Liver (tissue), 9 donors: Measurements from ENCODE around the gene SLC29A3. TPM values are rescaled to one million over a fixed set of nuclear protein-coding genes. Genes with fewer than 3 reads are reported as not detected.
"Not testable (repeated sequence)": the region's sequence is repeated elsewhere in the genome, so short reads cannot be mapped to it uniquely, and the experiment has no call there.

ENCODE experiments used
- DNase-seq: peaks from one replicate; pipeline ENCODE4 v3.0.0-alpha.2; 2017; ENCODE audit warnings: low spot score
- H3K27ac ChIP-seq, 2 donors: one replicate each; pipeline ENCODE4 v1.7.0; 2013; ENCODE audit warnings: inconsistent platforms in 2 of 2, low read length in 2 of 2, control low read depth in 1 of 2, low read depth in 1 of 2, mild to moderate bottlenecking in 1 of 2
- H3K27me3 ChIP-seq, 4 donors: one replicate each; pipeline versions ENCODE4 v1.6.1 to v1.7.0; 2013; ENCODE audit warnings: low read length in 3 of 4, inconsistent platforms in 1 of 4, mild to moderate bottlenecking in 1 of 4, moderate library complexity in 1 of 4; ENCODE audit not compliant: control insufficient read depth in 4 of 4, insufficient read depth in 4 of 4
- H3K36me3 ChIP-seq, 4 donors: one replicate each; pipeline versions ENCODE4 v1.6.1 to v1.7.0; 2013; ENCODE audit warnings: low read length in 3 of 4, mild to moderate bottlenecking in 3 of 4, low read depth in 1 of 4, moderate library complexity in 1 of 4; ENCODE audit not compliant: control insufficient read depth in 4 of 4, insufficient read depth in 3 of 4
- H3K4me1 ChIP-seq, 4 donors: one replicate each; pipeline versions ENCODE4 v1.6.1 to v1.7.0; 2013; ENCODE audit warnings: low read length in 3 of 4, mild to moderate bottlenecking in 3 of 4, moderate library complexity in 1 of 4; ENCODE audit not compliant: control insufficient read depth in 4 of 4, insufficient read depth in 4 of 4
- H3K4me3 ChIP-seq, 3 donors: one replicate each; pipeline versions ENCODE4 v1.6.1 to v1.7.0; 2013; ENCODE audit warnings: low read length in 3 of 3, control low read depth in 1 of 3, low read depth in 1 of 3, mild to moderate bottlenecking in 1 of 3
- H3K9ac ChIP-seq, 2 donors: one replicate each; pipeline ENCODE4 v1.7.0; 2013; ENCODE audit warnings: low read length in 2 of 2, mild to moderate bottlenecking in 2 of 2, moderate library complexity in 2 of 2, control low read depth in 1 of 2, low read depth in 1 of 2
- H3K9me3 ChIP-seq, 4 donors: one replicate each; pipeline versions ENCODE4 v1.6.1 to v1.7.0; 2013; ENCODE audit warnings: low read length in 3 of 4; ENCODE audit not compliant: control insufficient read depth in 4 of 4
- ATF3 ChIP-seq: IDR thresholded peaks from 2 replicates; pipeline ENCODE4 v1.6.1; 2016; ENCODE audit warnings: antibody characterized with exemption
- EGR1 ChIP-seq, 2 donors: IDR thresholded peaks; 2 replicates each; pipeline ENCODE4 v1.6.1; 2016 to 2018; ENCODE audit warnings: antibody characterized with exemption in 2 of 2, low read depth in 2 of 2
- FOXA1 ChIP-seq: IDR thresholded peaks from 2 replicates; pipeline ENCODE4 v1.6.1; 2016; ENCODE audit warnings: antibody characterized with exemption
- GABPA ChIP-seq, 2 donors: IDR thresholded peaks in 1 of 2; conservative IDR thresholded peaks in 1 of 2; 2 replicates each; pipeline ENCODE4 v1.6.1; 2016; ENCODE audit warnings: antibody characterized with exemption in 2 of 2, mild to moderate bottlenecking in 1 of 2, moderate library complexity in 1 of 2
- HNF4A ChIP-seq, 2 donors: conservative IDR thresholded peaks; 2 replicates each; pipeline ENCODE4 v1.6.1; 2016; ENCODE audit warnings: antibody characterized with exemption in 2 of 2, mild to moderate bottlenecking in 2 of 2
- HNF4G ChIP-seq: IDR thresholded peaks from 2 replicates; pipeline ENCODE4 v1.6.1; 2016; ENCODE audit warnings: antibody characterized with exemption
- JUND ChIP-seq, 2 donors: IDR thresholded peaks; 2 replicates each; pipeline ENCODE4 v1.6.1; 2016; ENCODE audit warnings: antibody characterized with exemption in 2 of 2
- NR2F2 ChIP-seq: IDR thresholded peaks from 2 replicates; pipeline ENCODE4 v1.6.1; 2016; ENCODE audit warnings: antibody characterized with exemption
- RAD21 ChIP-seq, 2 donors: IDR thresholded peaks; 2 replicates each; pipeline ENCODE4 v1.6.1; 2016; ENCODE audit warnings: antibody characterized with exemption in 2 of 2, mild to moderate bottlenecking in 2 of 2
- REST ChIP-seq: IDR thresholded peaks from 2 replicates; pipeline ENCODE4 v1.6.1; 2016; ENCODE audit warnings: antibody characterized with exemption, mild to moderate bottlenecking
- SP1 ChIP-seq: IDR thresholded peaks from 2 replicates; pipeline ENCODE4 v1.6.1; 2018; ENCODE audit warnings: antibody characterized with exemption, mild to moderate bottlenecking
- TAF1 ChIP-seq: conservative IDR thresholded peaks from 2 replicates; pipeline ENCODE4 v1.6.1; 2016; ENCODE audit warnings: antibody characterized with exemption, mild to moderate bottlenecking
- WGBS: extraction: QIAGEN DNeasy Blood & Tissue Kit; methylation state at CpG from one replicate; pipeline ENCODE4 v1.1.7; 2013; 5-methylcytosine and 5-hydroxymethylcytosine counted together
- polyA plus RNA-seq, 2 donors: library from polyadenylated mRNA; stranded (reverse) in 1 of 2; unstranded in 1 of 2; fragments of 200-250 nt in 1 of 2; fragments of >200 nt in 1 of 2; fragmentation: Nextera tagmentation in 1 of 2; extraction: Ambion mirVana in 1 of 2; gene quantifications; one replicate each; pipeline versions ENCODE4 v1.2.1 to v1.2.3, GENCODE V29; 2013 to 2015
- total RNA-seq, 2 donors: library from RNA; depleted of rRNA; stranded (reverse); fragments of >200 nt; gene quantifications; one replicate each; pipeline ENCODE4 v1.2.3, GENCODE V29; 2014
- TF ChIP-seq, protein P1 (sequence below): fragments of 150-350 bp; IDR thresholded peaks from 2 replicates; pipeline ENCODE4 v1.5.1; 2017; ENCODE audit warnings: improper control_type of control experiment, low read depth, low read length; ENCODE audit not compliant: missing input control
- TF ChIP-seq, protein P2 (sequence below): IDR thresholded peaks from 2 replicates; pipeline ENCODE4 v1.6.1; 2016; ENCODE audit warnings: antibody characterized with exemption
- TF ChIP-seq, protein P3 (sequence below): IDR thresholded peaks from 2 replicates; pipeline ENCODE4 v1.6.1; 2016; ENCODE audit warnings: antibody characterized with exemption
- donor health status: healthy.
- donor health status: healthy.
- donor health status: healthy.
- donor health status: healthy.
- donor health status: healthy.

Gene SLC29A3
- total and polyA plus RNA-seq, 4 donors: 3.1 to 11.9 (median 5.3) TPM

GRCh38 chr10:71358277-71358676 is 39.2 kb downstream of the SLC29A3 start (continued):
- TF ChIP-seq HNF4G: no peak

DNA sequence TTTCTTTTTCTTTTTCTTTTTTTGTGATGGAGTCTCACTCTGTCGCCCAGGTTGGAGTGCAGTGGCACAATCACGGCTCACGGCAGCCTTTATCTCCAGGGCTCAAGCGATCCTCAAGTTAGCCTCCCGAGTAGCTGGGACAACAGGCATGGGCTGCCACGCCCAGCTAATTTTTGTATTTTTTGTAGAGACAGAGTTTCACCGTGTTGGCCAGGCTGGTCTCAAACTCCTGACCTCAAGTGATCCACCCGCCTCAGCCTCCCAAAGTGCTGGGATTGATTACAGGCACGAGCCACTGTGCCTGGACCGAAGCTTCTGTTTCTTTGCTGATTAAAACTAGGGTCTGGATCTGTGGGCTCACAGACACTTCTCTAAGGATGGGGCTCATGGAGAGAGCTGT is 39.8 kb downstream of the SLC29A3 start:
- not testable (repeated sequence) for H3K4me1 ChIP-seq, H3K9ac ChIP-seq, H3K9me3 ChIP-seq, DNase-seq, H3K4me3 ChIP-seq, H3K27me3 ChIP-seq
- Histone ChIP-seq H3K36me3 (peaks cover 0 to 17% (median 5%) of the 10 kb centered on the region in 4 donors), H3K27ac (peak overlapping the region in 1 of 2 donors; percentile 19)
- WGBS: 88% methylated on average over 10 of the region's 10 CpGs

DNA sequence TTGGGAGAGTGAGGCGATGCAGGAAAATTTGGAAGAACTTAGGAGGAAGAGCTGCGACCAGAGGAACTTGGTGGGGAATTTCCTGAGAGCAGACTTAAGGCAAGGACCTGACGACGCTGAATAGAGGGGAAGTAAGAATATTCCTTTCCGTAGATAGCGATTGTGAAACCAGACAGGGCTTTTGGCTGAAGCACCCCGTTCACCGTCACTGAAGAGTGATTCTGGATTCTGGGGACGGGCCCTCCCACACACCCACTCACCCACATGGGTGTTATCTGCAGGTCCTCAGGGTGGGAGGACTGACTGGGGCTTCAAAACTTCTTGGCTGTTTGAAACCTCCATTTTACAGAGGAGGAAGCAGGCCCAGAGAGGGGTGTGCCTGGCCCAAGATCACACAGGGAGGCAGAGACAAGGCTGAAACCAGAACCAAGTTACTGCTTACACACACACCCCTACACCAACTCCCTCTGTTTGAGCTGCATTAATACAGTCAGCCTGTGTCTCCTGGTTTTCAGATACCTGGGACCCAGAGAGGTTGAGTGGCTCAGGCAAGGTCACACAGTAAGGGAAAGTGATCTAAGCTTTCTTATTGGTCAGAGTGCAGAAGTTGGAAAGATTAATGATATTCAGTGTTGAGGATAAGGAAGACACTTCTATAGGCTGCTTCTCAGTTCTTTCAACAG is 40.4 kb downstream of the SLC29A3 start:
- H3K4me3 ChIP-seq: no peak overlapping the region
- H3K27me3 ChIP-seq: no peaks in the 10 kb centered on the region
- peak overlapping the region in 1 of 2 donors; percentile 19 for H3K27ac ChIP-seq
- peaks cover 0 to 4% (median 0%) of the 10 kb centered on the region in 4 donors for H3K4me1 ChIP-seq
- H3K9ac ChIP-seq: no peak overlapping the region
- H3K36me3 ChIP-seq: peaks cover 0 to 17% (median 5%) of the 10 kb centered on the region in 4 donors
- no peak for DNase-seq
- H3K9me3 ChIP-seq: no peaks in the 10 kb centered on the region
- TF ChIP-seq NR2F2: no peak
- TF ChIP-seq RAD21 (IDR thresholded peaks at IDR 0.05): no peak
- TF ChIP-seq, protein P1, sequence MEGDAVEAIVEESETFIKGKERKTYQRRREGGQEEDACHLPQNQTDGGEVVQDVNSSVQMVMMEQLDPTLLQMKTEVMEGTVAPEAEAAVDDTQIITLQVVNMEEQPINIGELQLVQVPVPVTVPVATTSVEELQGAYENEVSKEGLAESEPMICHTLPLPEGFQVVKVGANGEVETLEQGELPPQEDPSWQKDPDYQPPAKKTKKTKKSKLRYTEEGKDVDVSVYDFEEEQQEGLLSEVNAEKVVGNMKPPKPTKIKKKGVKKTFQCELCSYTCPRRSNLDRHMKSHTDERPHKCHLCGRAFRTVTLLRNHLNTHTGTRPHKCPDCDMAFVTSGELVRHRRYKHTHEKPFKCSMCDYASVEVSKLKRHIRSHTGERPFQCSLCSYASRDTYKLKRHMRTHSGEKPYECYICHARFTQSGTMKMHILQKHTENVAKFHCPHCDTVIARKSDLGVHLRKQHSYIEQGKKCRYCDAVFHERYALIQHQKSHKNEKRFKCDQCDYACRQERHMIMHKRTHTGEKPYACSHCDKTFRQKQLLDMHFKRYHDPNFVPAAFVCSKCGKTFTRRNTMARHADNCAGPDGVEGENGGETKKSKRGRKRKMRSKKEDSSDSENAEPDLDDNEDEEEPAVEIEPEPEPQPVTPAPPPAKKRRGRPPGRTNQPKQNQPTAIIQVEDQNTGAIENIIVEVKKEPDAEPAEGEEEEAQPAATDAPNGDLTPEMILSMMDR: no peak
- TF ChIP-seq HNF4A (conservative IDR thresholded peaks at IDR 0.05): no peak
- no peak for TF ChIP-seq EGR1 (IDR thresholded peaks at IDR 0.05; ENCODE audit: low read depth in 2 of 2)
- TF ChIP-seq REST: no peak
- no peak for TF ChIP-seq HNF4G
- TF ChIP-seq, protein P2, sequence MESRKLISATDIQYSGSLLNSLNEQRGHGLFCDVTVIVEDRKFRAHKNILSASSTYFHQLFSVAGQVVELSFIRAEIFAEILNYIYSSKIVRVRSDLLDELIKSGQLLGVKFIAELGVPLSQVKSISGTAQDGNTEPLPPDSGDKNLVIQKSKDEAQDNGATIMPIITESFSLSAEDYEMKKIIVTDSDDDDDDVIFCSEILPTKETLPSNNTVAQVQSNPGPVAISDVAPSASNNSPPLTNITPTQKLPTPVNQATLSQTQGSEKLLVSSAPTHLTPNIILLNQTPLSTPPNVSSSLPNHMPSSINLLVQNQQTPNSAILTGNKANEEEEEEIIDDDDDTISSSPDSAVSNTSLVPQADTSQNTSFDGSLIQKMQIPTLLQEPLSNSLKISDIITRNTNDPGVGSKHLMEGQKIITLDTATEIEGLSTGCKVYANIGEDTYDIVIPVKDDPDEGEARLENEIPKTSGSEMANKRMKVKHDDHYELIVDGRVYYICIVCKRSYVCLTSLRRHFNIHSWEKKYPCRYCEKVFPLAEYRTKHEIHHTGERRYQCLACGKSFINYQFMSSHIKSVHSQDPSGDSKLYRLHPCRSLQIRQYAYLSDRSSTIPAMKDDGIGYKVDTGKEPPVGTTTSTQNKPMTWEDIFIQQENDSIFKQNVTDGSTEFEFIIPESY: no peak
- no peak for TF ChIP-seq FOXA1
- TF ChIP-seq ATF3: no peak
- TF ChIP-seq, protein P3, sequence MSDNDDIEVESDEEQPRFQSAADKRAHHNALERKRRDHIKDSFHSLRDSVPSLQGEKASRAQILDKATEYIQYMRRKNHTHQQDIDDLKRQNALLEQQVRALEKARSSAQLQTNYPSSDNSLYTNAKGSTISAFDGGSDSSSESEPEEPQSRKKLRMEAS: no peak
- TF ChIP-seq TAF1: no peak
- no peak for TF ChIP-seq JUND (IDR thresholded peaks at IDR 0.05)
- no peak for TF ChIP-seq GABPA (IDR thresholded peaks at IDR 0.05 in 1 of 2, conservative IDR thresholded peaks at IDR 0.05 in 1 of 2)
- no peak for TF ChIP-seq SP1
- WGBS: 64% methylated on average over 9 of the region's 9 CpGs
